Activated naive CD8-positive, alpha-beta T cell (primary cell): ENCODE data around the gene COQ6.
"Not testable (repeated sequence)": the region's sequence is repeated elsewhere in the genome, so short reads cannot be mapped to it uniquely, and the experiment has no call there.

Experiments used
- H3K27ac Mint-ChIP-seq: one replicate; pipeline ENCODE4 v1.8.0; 2021; ENCODE audit warnings: mixed read lengths
- H3K27me3 Mint-ChIP-seq: one replicate; pipeline ENCODE4 v1.8.0; 2021; ENCODE audit warnings: mixed read lengths
- H3K36me3 Mint-ChIP-seq: one replicate; pipeline ENCODE4 v1.8.0; 2021; ENCODE audit warnings: mixed read lengths
- H3K4me1 Mint-ChIP-seq: one replicate; pipeline ENCODE4 v1.8.0; 2021; ENCODE audit warnings: low read depth, mixed read lengths
- H3K4me3 Mint-ChIP-seq: one replicate; pipeline ENCODE4 v1.8.0; 2021; ENCODE audit warnings: mild to moderate bottlenecking, mixed read lengths
- H3K9me3 Mint-ChIP-seq: one replicate; pipeline ENCODE4 v1.8.0; 2021; ENCODE audit warnings: low read depth, mixed read lengths

Gene COQ6

GRCh38 chr14:73955674-73956073 lies 5.6 kb downstream of the COQ6 start:
- no peak overlapping the region for H3K27ac Mint-ChIP-seq
- no peaks in the 10 kb centered on the region for H3K36me3 Mint-ChIP-seq
- H3K27me3 Mint-ChIP-seq, result no peaks in the 10 kb centered on the region
- peaks cover 13% of the 10 kb centered on the region for H3K4me1 Mint-ChIP-seq
- no peak overlapping the region for H3K4me3 Mint-ChIP-seq
- no peaks in the 10 kb centered on the region for H3K9me3 Mint-ChIP-seq

- Mint-ChIP-seq H3K36me3 (no peaks in the 10 kb centered on the region), H3K9me3 (no peaks in the 10 kb centered on the region), H3K27ac (no peak overlapping the region), H3K4me3 (no peak overlapping the region), H3K4me1 (no peaks in the 10 kb centered on the region), H3K27me3 (no peaks in the 10 kb centered on the region)
Observed at GRCh38 chr14:73958591-73958990, 8.5 kb downstream of the COQ6 start.

DNA sequence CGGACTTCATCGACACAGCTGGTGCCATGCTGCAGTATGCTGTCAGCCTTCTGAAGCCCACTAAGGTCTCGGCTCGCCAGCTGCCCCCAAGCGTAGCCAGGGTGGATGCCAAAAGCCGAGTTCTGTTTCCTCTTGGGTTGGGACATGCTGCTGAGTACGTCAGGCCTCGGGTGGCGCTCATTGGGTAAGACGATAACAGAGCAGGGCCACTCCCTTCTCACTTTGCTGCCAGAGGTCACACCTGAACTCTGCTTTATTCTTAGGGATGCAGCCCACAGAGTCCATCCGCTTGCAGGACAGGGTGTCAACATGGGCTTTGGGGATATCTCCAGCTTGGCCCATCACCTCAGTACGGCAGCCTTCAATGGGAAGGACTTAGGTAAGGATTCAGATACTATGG lies 11.1 kb downstream of the COQ6 start:
- Mint-ChIP-seq H3K9me3 (no peaks in the 10 kb centered on the region), H3K4me3 (no peak overlapping the region), H3K27me3 (no peaks in the 10 kb centered on the region), H3K36me3 (no peaks in the 10 kb centered on the region), H3K4me1 (no peaks in the 10 kb centered on the region), H3K27ac (no peak overlapping the region)

DNA sequence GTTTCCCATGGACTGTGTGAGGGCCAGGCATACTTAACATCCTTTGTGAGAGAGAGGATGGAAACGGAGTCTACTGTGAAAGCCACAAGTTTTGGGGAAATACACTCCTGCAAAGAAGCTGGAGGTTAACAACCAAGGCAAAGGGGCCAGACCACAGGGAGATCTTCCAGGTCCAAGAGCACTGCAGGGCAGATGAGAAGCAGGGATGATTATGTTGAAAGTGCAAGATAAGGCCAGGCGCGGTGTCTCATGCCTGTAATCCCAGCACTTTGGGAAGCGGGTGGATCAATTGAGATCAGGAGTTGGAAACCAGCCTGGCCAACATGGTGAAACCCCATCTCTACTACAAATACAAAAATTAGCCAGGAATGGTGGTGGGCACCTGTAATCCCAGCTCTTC lies 15.1 kb downstream of the COQ6 start:
- Mint-ChIP-seq H3K27ac (peak overlapping the region; percentile 8), H3K4me1 (no peaks in the 10 kb centered on the region), H3K27me3 (no peaks in the 10 kb centered on the region), H3K4me3 (no peak overlapping the region), H3K9me3 (no peaks in the 10 kb centered on the region), H3K36me3 (no peaks in the 10 kb centered on the region)

- no peak overlapping the region for H3K4me3 Mint-ChIP-seq
- H3K27ac Mint-ChIP-seq, result no peak overlapping the region
- peaks cover 2% of the 10 kb centered on the region for H3K36me3 Mint-ChIP-seq
- no peaks in the 10 kb centered on the region for H3K9me3 Mint-ChIP-seq
- H3K4me1 Mint-ChIP-seq, result no peaks in the 10 kb centered on the region
- H3K27me3 Mint-ChIP-seq, result no peaks in the 10 kb centered on the region
Observed at GRCh38 chr14:73968885-73969284, 18.8 kb downstream of the COQ6 start.

GRCh38 chr14:73973497-73973896 lies 23.4 kb downstream of the COQ6 start:
- no peaks in the 10 kb centered on the region for H3K27me3 Mint-ChIP-seq
- no peaks in the 10 kb centered on the region for H3K9me3 Mint-ChIP-seq
- no peaks in the 10 kb centered on the region for H3K4me1 Mint-ChIP-seq
- H3K27ac Mint-ChIP-seq, result no peak overlapping the region
- H3K4me3 Mint-ChIP-seq, result no peak overlapping the region
- peaks cover 2% of the 10 kb centered on the region for H3K36me3 Mint-ChIP-seq

- H3K4me3 Mint-ChIP-seq, result no peak overlapping the region
- no peaks in the 10 kb centered on the region for H3K27me3 Mint-ChIP-seq
- H3K36me3 Mint-ChIP-seq, result peaks cover 6% of the 10 kb centered on the region
- no peaks in the 10 kb centered on the region for H3K9me3 Mint-ChIP-seq
- no peaks in the 10 kb centered on the region for H3K4me1 Mint-ChIP-seq
- H3K27ac Mint-ChIP-seq, result no peak overlapping the region
Observed at GRCh38 chr14:73976125-73976524, 26.0 kb downstream of the COQ6 start.

DNA sequence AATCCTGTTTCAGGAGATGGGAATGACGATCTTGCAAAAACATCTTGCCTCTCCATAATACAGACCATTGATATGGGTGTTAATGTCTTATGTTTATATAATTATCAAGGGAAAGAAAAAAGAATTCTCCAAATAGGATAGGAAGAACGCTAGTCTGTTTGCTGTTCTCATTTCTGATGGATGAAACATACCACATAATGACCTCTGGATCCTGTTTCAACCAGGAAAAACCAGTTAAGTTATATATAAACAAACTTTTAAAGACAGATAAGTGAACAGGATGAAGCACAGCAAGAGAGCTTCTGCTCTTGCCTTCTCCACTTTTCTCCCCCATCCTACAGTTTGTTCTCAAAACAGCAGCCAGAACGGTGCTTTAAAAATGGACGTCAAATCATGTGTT lies 27.8 kb downstream of the COQ6 start:
- no peaks in the 10 kb centered on the region for H3K9me3 Mint-ChIP-seq
- H3K27ac Mint-ChIP-seq, result no peak overlapping the region
- peaks cover 4% of the 10 kb centered on the region for H3K36me3 Mint-ChIP-seq
- no peaks in the 10 kb centered on the region for H3K4me1 Mint-ChIP-seq
- H3K4me3 Mint-ChIP-seq, result no peak overlapping the region
- no peaks in the 10 kb centered on the region for H3K27me3 Mint-ChIP-seq

DNA sequence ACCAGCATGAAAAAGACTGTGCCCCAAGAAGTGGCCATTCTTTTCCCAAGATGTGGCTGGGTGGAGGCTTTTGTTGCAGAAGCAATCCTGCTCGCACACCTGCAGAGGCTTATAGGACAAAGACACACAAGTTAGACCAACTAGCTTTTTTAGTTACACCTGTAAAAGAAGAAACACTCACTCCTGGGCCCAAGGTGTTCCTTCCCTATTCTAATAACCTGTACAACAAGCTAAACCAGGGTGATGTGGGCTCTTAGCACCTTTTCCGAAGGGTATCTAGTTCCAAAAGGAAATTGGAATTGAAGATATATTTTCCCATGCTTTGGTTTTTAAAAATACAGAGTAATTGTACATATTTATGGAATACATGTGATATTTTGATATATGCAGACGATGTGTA lies 38.0 kb downstream of the COQ6 start:
- Mint-ChIP-seq H3K27me3 (no peaks in the 10 kb centered on the region), H3K4me3 (no peak overlapping the region), H3K27ac (no peak overlapping the region), H3K36me3 (peaks cover 13% of the 10 kb centered on the region), H3K4me1 (no peaks in the 10 kb centered on the region), H3K9me3 (no peaks in the 10 kb centered on the region)

DNA sequence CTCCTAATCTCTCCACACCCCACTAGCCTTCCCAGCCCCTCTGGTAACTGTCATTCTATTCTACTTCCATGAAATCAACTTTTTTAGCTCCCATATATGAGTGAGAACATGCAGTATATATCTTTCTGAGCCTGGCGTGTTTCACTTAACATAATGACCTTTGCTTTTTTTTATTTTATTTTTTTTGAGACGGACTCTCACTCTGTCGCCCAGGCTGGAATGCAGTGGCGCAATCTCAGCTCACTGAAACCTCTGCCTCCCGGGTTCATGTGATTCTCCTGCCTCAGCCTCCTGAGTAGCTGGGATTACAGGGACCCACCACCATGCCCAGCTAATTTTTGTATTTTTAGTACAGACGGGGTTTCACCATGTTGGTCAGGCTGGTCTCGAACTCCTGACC lies 38.6 kb downstream of the COQ6 start:
- H3K27ac Mint-ChIP-seq, H3K9me3 Mint-ChIP-seq, H3K4me1 Mint-ChIP-seq, H3K27me3 Mint-ChIP-seq, H3K4me3 Mint-ChIP-seq: not testable (repeated sequence)
- H3K36me3 Mint-ChIP-seq, result peaks cover 13% of the 10 kb centered on the region

GRCh38 chr14:73991092-73991491 lies 41.0 kb downstream of the COQ6 start:
- no peak overlapping the region for H3K4me3 Mint-ChIP-seq
- no peak overlapping the region for H3K27ac Mint-ChIP-seq
- no peaks in the 10 kb centered on the region for H3K27me3 Mint-ChIP-seq
- H3K36me3 Mint-ChIP-seq, result peaks cover 9% of the 10 kb centered on the region
- no peaks in the 10 kb centered on the region for H3K4me1 Mint-ChIP-seq
- no peaks in the 10 kb centered on the region for H3K9me3 Mint-ChIP-seq

DNA sequence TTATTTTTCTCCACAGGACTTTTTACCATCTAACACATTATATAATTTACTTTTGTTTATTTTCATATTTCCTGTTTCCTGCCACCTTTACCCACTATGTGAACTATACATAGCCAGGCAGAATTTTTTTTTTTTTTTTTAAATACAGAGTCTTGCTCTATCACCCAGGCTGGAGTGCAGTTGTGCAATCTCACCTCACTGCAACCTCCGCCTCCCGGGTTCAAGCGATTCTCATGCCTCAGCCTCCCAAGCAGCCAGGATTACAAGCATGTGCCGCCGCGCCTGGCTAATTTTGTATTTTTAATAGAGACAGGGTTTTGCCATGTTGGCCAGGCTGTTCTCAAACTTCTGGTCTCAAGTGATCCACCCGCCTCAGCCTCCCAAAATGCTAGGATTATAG lies 44.8 kb downstream of the COQ6 start:
- H3K4me3 Mint-ChIP-seq, H3K27ac Mint-ChIP-seq, H3K27me3 Mint-ChIP-seq, H3K4me1 Mint-ChIP-seq, H3K9me3 Mint-ChIP-seq, H3K36me3 Mint-ChIP-seq: not testable (repeated sequence)

DNA sequence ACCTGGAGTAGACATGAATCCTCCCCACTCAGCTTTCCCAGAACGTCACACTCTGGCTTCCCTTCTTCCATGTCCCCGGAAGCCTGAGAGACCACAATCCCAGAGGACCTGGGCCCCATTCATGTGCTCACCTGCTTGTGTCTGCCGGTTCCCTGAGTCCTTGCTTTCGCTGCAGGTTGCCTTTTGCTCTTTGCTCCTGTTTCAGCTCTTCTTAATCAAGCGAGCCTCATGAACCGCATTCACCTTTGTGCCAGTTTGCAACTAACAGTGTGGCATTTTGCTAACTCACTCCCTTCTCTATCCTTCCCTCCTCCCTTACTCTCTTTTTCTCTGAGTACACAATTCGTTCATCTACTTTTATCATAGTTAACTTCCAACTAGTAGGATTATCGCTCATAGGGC lies 45.9 kb downstream of the COQ6 start:
- no peaks in the 10 kb centered on the region for H3K27me3 Mint-ChIP-seq
- H3K9me3 Mint-ChIP-seq, result no peaks in the 10 kb centered on the region
- H3K36me3 Mint-ChIP-seq, result peaks cover 2% of the 10 kb centered on the region
- no peak overlapping the region for H3K27ac Mint-ChIP-seq
- H3K4me1 Mint-ChIP-seq, result no peaks in the 10 kb centered on the region
- H3K4me3 Mint-ChIP-seq, result no peak overlapping the region

- H3K27me3 Mint-ChIP-seq, result no peaks in the 10 kb centered on the region
- H3K36me3 Mint-ChIP-seq, result peaks cover 2% of the 10 kb centered on the region
- H3K27ac Mint-ChIP-seq, result no peak overlapping the region
- H3K4me1 Mint-ChIP-seq, result no peaks in the 10 kb centered on the region
- H3K9me3 Mint-ChIP-seq, result no peaks in the 10 kb centered on the region
- no peak overlapping the region for H3K4me3 Mint-ChIP-seq
Observed at GRCh38 chr14:73996731-73997107, 46.6 kb downstream of the COQ6 start.

DNA sequence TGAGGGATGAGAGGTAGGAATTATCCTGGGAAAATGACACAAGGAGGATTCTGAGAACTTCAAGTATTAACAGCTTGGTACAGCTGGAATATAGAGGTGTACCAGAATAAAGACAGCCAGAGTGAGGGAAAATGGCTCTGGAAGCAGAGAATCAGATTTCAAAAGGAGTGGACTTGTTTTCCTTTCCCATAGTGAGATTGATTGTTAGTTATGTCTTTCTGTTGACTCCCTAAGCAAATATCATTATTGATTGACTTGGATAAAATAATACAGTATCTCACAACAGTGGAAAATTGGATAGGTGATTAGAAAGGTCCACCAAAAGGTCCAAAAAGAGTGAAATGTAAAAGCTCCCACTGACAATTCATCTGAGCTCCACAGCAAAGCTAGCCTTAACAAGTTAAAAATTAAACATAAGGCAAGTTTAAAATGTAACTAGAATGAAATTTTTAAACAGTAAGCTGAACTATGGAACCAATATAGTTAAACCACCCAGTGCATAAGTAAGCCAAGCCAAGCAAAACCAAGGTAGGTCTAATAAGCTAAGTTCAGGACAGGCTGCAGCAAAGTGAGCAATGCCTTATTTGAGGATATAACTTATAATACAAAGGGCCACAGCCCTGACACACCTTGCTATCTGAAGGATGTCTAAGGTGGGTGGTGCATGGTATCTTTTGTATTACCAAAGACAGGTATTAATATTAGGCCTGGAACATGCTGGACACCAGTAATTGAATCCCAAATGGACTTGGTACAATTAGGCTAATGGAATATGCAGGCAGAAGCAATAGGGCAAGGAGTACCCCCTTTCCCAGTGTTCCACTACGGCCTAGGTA lies 47.2 kb downstream of the COQ6 start:
- Mint-ChIP-seq H3K4me1 (no peaks in the 10 kb centered on the region), H3K4me3 (no peak overlapping the region), H3K27ac (no peak overlapping the region), H3K27me3 (no peaks in the 10 kb centered on the region), H3K36me3 (no peaks in the 10 kb centered on the region), H3K9me3 (no peaks in the 10 kb centered on the region)

GRCh38 chr14:73997944-73998447 lies 47.9 kb downstream of the COQ6 start:
- Mint-ChIP-seq H3K9me3 (no peaks in the 10 kb centered on the region), H3K4me3 (no peak overlapping the region), H3K4me1 (no peaks in the 10 kb centered on the region), H3K36me3 (peaks cover 3% of the 10 kb centered on the region), H3K27me3 (no peaks in the 10 kb centered on the region), H3K27ac (no peak overlapping the region)
